HG03108 (cell line): ENCODE data around the gene RNF150.

Experiments
- ATAC-seq: cut with Tn5 transposase; IDR thresholded peaks from one replicate; pipeline ENCODE4 v1.9.1; 2021; ENCODE audit warnings: moderate library complexity; ENCODE audit not compliant: unreplicated experiment

RNF150 gene

DNA sequence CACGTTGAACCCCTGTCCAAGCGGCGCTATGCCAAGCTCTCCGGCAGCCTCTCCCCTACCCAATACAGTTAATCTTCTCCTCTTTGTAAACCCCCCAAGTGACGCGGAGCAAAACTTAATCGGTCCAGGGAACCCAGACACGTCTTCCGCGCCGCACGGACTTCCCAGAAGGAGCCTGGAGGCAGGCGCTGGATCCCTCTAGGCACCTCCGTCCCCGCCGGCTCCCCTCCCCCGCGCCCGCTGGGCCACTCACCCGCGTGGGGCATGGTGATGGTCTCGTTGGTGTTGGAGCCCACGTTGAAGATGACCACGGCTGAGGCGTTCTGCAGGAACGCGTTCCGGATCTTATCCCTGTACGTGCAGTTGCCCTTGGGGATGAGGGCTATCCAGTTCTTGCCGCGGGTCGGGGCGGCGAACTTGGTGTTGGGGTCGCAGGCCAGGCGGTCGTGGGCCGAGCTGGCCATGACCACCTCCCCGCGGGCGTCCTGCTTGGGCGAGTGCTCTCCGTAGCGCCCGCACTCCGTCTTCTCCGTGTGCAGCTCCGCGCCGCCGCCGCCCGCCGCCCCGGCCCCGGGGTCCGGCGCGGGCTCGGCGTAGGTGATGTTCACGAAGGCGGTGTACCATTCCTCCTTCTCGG is 1.1 kb downstream of the RNF150 start:
- ATAC-seq = no peak

DNA sequence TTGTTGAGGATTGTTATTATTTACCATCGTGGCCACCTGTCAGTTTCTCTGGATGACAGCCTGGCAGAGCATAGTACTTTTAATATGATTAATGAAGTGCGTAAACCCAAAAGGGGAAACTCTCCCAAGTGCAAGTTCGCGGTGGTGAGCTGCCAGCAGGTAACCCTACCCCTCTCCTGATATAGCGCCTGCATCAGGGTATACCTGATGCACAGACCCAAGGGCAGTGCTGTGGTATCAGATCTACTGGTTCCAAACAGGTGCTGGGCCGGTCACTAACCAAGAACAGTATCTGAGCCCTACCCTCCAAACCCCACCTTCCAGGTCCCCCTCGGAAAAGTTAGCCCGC is 1.6 kb downstream of the RNF150 start:
- ATAC-seq = no peak

DNA sequence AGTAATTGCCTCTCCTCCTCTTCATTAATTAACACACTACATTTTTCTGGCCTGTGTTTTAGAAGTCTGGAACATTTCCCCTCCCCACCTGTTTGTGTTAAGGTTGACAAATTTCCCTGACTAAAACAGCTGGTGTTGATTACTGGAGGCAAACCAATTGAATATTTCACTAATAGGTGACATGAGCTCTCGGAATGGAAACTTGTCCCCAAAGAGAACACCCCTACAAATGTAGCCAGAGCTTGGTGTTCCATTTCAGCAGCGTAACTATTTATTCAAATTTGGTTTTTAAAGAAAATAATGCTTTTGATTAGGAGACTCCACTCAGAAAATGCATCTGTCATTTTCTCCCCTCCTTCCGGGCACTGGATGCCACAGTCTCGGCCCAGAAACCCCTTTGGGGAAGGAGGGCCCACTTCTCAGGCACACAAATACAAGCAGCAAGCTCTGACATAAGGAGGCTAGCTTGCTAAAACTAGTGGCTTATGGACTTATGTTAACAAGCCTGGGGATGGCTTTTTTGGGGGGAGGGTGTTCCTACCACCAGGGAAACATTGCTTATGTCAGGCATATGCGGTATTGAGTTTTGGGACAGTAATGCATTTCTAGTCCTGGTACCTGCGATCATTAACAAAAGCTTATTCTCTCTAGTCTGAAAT is 2.2 kb downstream of the RNF150 start:
- no peak for ATAC-seq

GRCh38 chr4:141127884-141128283 is 5.4 kb downstream of the RNF150 start:
- no peak for ATAC-seq

DNA sequence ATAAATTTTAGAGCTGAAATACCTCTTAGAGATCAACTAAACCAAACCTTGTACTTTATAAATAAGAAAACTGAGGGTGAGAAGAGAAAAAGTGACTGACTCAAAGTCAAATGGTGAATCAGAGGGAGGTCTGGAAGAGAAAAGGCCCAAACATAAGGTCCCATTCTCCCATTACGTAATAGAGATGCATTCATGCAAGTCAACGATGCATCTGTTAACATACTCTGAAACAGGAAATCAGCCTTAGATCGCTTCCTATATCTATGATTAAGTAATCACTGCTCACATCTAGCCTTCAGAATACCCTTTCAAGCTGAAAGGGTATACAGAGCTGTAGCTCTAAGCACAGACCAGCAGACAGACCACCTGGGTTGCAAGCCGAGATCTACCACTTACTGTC is 6.5 kb downstream of the RNF150 start:
- no peak for ATAC-seq

- no peak for ATAC-seq
Measured at GRCh38 chr4:141124224-141124623, 9.0 kb downstream of the RNF150 start.

GRCh38 chr4:141121768-141122454 is 11.4 kb downstream of the RNF150 start:
- peak; percentile 66 for ATAC-seq

DNA sequence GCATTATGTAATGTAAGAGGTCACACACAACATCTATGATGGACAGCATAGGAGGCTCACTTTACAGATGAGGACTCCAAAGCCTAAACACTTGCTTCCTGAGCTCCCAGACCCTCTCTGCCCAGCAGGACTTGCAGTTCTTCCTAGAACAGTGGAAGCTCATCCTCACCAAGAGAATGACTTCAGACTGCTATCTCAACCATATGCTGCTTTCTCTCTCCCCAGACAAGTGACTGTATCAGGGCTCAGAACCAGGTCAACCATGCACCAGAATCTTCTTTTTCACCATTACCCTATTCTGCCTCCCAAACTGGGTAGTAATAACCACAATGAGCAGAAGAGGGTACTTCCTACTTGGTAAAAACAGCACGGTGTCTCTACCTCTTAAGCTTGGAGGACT is 12.2 kb downstream of the RNF150 start:
- no peak for ATAC-seq

DNA sequence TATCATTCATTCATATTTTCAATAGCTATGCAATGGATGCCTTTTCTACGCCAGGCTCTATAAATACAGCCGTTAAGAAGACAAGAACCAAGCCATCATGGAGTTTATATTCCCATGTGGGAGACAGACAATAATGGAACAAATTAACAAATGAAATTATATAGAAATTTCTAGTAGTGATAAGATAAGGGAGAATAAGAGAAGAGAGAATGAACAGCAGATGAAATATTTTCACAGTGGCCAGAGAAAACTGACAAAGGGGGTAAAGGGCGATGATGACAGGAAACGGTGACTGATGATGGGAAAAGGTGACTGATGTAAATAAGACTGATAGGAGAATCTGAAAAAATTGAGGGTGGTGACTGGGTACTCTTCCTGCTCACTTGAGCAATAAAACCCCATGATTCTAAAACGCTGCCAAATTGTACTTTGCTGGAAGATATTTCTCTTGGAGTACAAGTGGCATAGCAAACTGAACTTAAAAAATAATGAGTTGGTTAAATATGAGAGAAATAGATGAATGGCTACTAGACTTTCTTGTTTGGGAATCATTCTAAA is 13.2 kb downstream of the RNF150 start:
- ATAC-seq = no peak

GRCh38 chr4:141119071-141119470 is 14.2 kb downstream of the RNF150 start:
- no peak for ATAC-seq

GRCh38 chr4:141118381-141118780 is 14.9 kb downstream of the RNF150 start:
- ATAC-seq = no peak

GRCh38 chr4:141117935-141118334 is 15.3 kb downstream of the RNF150 start:
- ATAC-seq = no peak

- ATAC-seq = no peak
Measured at GRCh38 chr4:141109983-141110382, 23.3 kb downstream of the RNF150 start.

DNA sequence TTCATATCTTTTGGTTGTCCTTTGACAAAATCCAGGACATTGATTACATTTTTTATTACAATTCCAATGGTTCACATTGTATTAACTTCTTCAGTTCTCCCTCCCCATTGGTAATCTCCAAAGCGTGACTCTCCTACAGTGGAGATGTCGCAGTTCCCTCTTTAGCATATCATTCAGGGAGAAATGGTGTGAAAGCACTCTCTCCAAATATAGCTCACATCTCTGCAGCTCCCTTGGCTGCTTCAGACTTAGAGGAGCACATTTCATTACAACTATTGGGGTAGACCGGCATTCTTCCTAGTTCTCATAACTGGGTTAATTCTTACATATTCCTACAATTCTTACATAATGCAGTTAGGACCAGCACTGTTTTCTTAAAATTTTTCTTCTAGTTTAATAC is 25.3 kb downstream of the RNF150 start:
- no peak for ATAC-seq

DNA sequence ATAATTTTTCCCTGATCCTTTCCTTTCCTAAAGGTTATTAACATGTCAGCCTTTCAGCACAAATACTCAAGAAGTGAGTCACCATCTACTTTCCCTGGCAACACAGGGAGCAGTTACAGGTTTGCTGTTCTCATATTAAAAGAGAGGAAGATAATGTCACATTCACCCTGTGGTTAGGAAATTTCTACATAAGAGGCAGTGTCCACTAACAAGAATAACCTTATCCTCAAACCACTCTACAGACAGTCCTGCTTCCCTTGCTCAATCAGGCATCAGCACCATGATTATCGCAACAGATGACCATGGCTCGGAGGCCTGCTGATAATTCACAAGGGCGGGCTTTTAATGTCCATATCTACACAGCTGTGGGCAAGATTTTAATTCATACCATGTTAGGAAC is 30.9 kb downstream of the RNF150 start:
- no peak for ATAC-seq

GRCh38 chr4:141101511-141101910 is 31.8 kb downstream of the RNF150 start:
- no peak for ATAC-seq

DNA sequence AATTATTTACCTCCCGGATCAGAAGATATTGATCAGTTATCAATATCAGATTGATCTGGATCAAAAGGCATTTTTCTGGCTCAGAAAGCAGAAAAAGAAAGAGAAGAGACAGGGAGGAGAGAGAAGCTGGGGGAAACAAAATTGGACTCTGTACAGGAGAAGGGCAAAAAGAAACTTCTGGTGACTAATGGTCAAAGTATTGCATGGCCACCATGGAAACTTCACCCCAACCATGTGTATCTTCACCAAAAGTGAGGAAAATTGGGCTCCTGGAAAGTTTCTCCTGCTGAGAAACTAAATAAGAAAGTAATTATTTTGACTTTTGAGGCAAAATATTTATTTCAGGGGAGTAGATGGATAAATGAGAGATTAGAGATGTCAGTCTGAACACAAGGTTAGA is 33.9 kb downstream of the RNF150 start:
- no peak for ATAC-seq

- ATAC-seq = no peak
Measured at GRCh38 chr4:141098163-141098562, 35.1 kb downstream of the RNF150 start.

DNA sequence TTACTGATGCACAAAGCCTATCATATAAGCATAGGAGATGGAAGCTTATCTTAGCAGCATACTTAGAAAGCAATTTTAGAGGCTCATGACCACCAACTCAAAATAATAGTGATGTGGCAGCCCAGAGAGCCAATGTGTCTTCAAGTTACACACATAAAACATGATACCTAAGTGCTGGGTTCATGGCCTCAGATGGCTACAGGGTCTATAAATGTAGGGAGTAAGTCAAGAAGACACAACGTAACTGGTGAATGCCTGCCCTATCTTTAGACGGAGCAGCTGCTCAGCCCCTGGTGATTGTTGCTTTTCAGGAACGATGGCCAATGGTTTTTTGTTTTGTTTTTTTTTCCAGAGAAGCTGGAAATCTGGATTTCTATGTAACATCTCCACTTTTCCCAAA is 42.8 kb downstream of the RNF150 start:
- ATAC-seq = no peak

GRCh38 chr4:141081921-141082395 is 51.3 kb downstream of the RNF150 start:
- no peak for ATAC-seq

DNA sequence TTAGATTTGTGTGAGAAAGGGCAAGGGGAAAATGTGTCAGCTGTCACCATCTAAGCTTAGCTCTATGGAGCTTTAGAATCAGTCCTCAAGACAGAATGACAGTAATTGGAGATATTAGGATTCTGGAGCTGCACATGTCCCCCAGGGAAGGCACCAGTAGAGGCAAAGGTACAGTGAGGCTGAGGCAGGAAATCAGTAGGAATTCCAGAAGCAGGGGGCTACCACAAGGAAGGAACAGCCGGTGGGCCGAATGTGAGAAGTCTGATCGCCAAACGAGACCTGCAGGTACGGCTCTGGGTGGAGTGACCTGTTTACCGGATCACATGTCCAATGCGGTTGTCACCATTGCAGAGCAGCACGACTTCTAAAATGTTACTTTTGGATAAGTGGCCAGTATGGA is 52.6 kb downstream of the RNF150 start:
- ATAC-seq = no peak

- ATAC-seq = no peak
Measured at GRCh38 chr4:141079393-141079930, 53.8 kb downstream of the RNF150 start.
